ENCODE results near the gene LRRC74A. TPM values are rescaled to one million over a fixed set of nuclear protein-coding genes. Genes with fewer than 3 reads are reported as not detected.

The LRRC74A gene
- not detected for total RNA-seq
- not detected for total RNA-seq (2013)

DNA sequence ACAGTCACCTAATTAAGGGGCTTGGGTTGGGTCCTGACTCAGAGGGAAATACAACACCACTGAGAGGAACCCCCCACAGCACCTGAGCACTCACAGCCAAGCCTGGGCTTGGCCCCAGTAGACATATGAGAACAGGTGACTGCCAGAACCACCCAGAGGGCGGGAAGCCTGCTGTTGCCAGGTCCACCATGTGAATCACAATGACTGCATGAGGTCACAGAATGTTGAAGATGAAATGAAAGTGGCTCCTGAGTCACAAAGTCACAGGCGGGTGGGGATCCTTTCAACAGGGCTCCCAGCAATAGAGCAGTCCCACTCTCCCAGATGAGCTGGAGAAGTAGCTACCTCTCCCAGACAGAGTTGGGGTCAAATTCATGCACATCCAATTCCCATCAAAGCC, at the start of gene LRRC74A:
LRRC74A (plus strand) TSS at position 287 of the 400 bp plus-strand sequence. CDS start 290 bp downstream, outside the sequence.
- no peak for ATAC-seq
- Mint-ChIP-seq H3K27me3 (ENCODE audit: low read depth in 2 of 2) (peaks cover 0 to 11% of the 10 kb centered on the region in 2 donors), H3K36me3 (no peaks in the 10 kb centered on the region), H3K9me3 (no peaks in the 10 kb centered on the region), H3K4me3 (no peak within 1 kb of the TSS), H3K4me1 (no peaks in the 10 kb centered on the region), H3K27ac (no peak within 1 kb of the TSS)
- DNase-seq = no peak
- Histone ChIP-seq H3K4me1 (ENCODE audit: control insufficient read depth, insufficient read depth, low read length) (no peaks in the 10 kb centered on the region), H3K9me3 (ENCODE audit: control insufficient read depth, insufficient read depth, low read length) (no peaks in the 10 kb centered on the region), H3K36me3 (ENCODE audit: control insufficient read depth, insufficient read depth, low read length) (no peaks in the 10 kb centered on the region), H3K27me3 (ENCODE audit: control insufficient read depth, insufficient read depth, low read length) (peaks cover 3% of the 10 kb centered on the region), H3K27ac (ENCODE audit: low read length) (no peak within 1 kb of the TSS), H3K4me3 (ENCODE audit: low read length) (no peak within 1 kb of the TSS)
- WGBS (ENCODE audit: insufficient coverage) = 75% methylated on average over 2 of the region's 2 CpGs
- intact Hi-C loops (cut with micrococcal nuclease) = no loop called here
- TF ChIP-seq, protein P1, sequence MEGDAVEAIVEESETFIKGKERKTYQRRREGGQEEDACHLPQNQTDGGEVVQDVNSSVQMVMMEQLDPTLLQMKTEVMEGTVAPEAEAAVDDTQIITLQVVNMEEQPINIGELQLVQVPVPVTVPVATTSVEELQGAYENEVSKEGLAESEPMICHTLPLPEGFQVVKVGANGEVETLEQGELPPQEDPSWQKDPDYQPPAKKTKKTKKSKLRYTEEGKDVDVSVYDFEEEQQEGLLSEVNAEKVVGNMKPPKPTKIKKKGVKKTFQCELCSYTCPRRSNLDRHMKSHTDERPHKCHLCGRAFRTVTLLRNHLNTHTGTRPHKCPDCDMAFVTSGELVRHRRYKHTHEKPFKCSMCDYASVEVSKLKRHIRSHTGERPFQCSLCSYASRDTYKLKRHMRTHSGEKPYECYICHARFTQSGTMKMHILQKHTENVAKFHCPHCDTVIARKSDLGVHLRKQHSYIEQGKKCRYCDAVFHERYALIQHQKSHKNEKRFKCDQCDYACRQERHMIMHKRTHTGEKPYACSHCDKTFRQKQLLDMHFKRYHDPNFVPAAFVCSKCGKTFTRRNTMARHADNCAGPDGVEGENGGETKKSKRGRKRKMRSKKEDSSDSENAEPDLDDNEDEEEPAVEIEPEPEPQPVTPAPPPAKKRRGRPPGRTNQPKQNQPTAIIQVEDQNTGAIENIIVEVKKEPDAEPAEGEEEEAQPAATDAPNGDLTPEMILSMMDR (IDR thresholded peaks at IDR 0.05) = no peak

DNA sequence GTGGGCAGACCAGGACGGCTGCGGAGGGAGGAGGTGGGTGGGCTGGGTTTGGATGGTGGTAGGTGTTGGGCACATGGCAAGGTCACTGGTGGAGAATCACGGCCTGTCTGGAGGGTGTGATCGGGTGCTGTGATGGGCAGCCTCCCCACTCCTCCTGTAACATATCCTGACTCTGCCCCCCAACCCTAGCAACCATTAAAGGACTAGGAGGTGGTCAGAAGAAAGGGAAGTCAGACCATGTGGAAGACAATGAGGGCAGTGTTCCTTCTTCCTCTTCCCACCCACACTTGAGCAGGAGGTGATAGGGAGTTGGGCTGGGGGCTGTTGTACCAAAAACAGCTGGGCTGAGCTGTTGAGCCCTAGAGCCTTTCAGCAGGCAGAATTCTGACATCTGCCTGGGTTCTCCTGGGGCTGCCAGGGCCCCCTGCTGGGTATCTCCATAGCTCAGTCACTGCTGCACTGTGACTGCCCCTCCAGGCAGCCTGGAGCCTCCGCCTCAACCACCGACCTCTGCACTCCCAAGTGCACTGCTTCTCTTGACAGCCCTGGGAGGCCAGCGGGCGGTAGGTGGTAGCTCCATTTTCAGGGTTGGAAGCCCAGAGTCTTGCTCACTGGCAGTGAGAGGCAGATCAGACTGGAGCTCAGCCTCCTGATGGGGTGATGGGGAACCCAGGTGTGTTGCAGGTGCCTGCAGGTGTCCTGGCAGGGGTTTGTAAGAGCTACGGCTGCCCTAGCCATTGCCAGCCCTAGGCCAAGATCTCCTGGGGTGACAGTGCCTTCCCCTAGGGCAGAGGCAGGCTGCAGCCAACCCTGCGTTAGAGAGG, 49.6 kb upstream of the LRRC74A start:
- peaks cover 24% of the 10 kb centered on the region for H3K4me1 ChIP-seq (ENCODE audit: control insufficient read depth, insufficient read depth, low read length)

DNA sequence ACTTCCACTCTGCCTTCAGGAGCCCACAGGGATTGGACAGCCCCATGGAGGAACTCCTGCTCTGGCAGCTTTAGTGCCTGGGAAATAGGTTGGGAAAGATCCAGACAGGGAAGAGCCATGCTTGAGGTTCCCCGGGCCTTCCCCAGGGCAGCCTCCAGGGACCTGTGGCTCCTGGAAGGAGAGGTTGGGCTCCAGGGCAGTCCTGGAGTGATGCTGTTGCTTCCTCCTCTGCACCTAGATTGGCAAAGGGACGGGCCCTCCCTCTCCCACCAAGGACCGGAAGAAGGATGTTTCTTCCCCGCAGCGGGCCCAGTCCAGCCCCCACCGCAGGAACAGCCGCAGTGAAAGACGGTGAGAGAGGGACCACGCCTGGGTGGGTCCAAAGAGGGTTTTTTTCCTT, 48.5 kb upstream of the LRRC74A start:
- Mint-ChIP-seq H3K27ac (no peak overlapping the region), H3K4me1 (peaks cover 2 to 12% of the 10 kb centered on the region in 2 donors), H3K27me3 (ENCODE audit: low read depth in 2 of 2) (no peaks in the 10 kb centered on the region), H3K9me3 (no peaks in the 10 kb centered on the region), H3K4me3 (no peak overlapping the region), H3K36me3 (no peaks in the 10 kb centered on the region)
- Histone ChIP-seq H3K4me1 (ENCODE audit: control insufficient read depth, insufficient read depth, low read length) (peaks cover 23% of the 10 kb centered on the region), H3K27ac (ENCODE audit: low read length) (no peak overlapping the region), H3K27me3 (ENCODE audit: control insufficient read depth, insufficient read depth, low read length) (no peaks in the 10 kb centered on the region), H3K36me3 (ENCODE audit: control insufficient read depth, insufficient read depth, low read length) (peaks cover 13% of the 10 kb centered on the region), H3K4me3 (ENCODE audit: low read length) (no peak overlapping the region), H3K9me3 (ENCODE audit: control insufficient read depth, insufficient read depth, low read length) (no peaks in the 10 kb centered on the region)
- ATAC-seq (no peak), DNase-seq (no peak)
- WGBS (ENCODE audit: insufficient coverage) = 82% methylated on average over 5 of the region's 9 CpGs
- intact Hi-C loops (cut with micrococcal nuclease) = no loop called here
- TF ChIP-seq, protein P1 (IDR thresholded peaks at IDR 0.05) = no peak

More for the DNA sequence above, 49.6 kb upstream of the LRRC74A start:
- Histone ChIP-seq H3K27ac (ENCODE audit: low read length) (no peak overlapping the region), H3K36me3 (ENCODE audit: control insufficient read depth, insufficient read depth, low read length) (peaks cover 4% of the 10 kb centered on the region), H3K9me3 (ENCODE audit: control insufficient read depth, insufficient read depth, low read length) (no peaks in the 10 kb centered on the region), H3K4me3 (ENCODE audit: low read length) (no peak overlapping the region), H3K27me3 (ENCODE audit: control insufficient read depth, insufficient read depth, low read length) (no peaks in the 10 kb centered on the region)
- no peaks in the 10 kb centered on the region for H3K36me3 Mint-ChIP-seq
- H3K4me1 Mint-ChIP-seq = peaks cover 0 to 9% of the 10 kb centered on the region in 2 donors
- H3K27me3 Mint-ChIP-seq (ENCODE audit: low read depth in 2 of 2) = no peaks in the 10 kb centered on the region
- intact Hi-C loops (cut with micrococcal nuclease) = no loop called here
- no peak for DNase-seq
- 90% methylated on average over 8 of the region's 10 CpGs for WGBS (ENCODE audit: insufficient coverage)
- no peaks in the 10 kb centered on the region for H3K9me3 Mint-ChIP-seq
- TF ChIP-seq, protein P1 (IDR thresholded peaks at IDR 0.05) = no peak
- H3K4me3 Mint-ChIP-seq = no peak overlapping the region
- H3K27ac Mint-ChIP-seq = no peak overlapping the region
- no peak for ATAC-seq
